Measurements from ENCODE around the gene SPTB. TPM values are rescaled to one million over a fixed set of nuclear protein-coding genes. Genes with fewer than 3 reads are reported as not detected.

SPTB gene
- total RNA-seq, 1 donor from 2014 or later: 0.23 TPM

DNA sequence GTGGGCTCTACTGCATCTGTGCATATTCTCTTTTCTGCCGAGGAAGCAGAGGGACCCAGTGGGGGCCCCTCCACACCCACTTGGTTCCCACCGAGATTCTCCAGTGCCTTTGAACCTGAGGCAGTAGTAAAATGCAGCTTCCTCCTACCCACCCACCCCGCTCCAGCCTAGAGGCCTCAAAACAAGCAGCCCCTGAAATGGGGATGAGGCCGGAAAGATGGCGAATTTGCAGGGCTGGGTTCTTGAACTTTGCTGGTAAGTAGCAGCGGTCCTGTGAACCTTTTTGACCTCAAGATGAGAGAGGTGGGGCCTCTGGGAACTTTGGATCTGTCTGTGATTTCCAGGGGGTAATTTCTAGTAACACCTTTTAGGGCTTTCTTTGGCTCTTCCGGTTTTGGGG, 160.1 kb downstream of the SPTB start:
- DNase-seq (ENCODE audit: extremely low read depth, low read depth, low spot score): no peak

DNA sequence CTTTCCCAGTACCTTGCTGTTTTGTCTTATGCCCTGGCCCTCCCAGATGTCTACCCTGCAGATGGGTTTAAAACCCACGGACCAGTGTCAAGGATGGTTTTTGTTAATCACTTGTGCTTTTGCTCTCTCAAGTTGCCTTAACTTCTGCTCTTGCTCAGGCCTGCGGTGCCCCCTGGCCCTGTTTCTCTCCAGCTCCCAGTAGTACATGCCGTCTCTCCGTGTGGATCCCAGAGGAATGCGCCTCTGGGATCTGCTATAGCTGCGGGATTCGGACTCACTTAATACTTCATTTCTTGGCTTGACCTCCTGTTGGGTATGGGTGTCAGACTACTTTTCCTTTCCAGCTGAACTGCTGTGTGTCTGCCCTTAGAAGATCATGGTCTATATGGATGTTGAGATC, 160.9 kb downstream of the SPTB start:
- no peak for DNase-seq (ENCODE audit: extremely low read depth, low read depth, low spot score)

DNA sequence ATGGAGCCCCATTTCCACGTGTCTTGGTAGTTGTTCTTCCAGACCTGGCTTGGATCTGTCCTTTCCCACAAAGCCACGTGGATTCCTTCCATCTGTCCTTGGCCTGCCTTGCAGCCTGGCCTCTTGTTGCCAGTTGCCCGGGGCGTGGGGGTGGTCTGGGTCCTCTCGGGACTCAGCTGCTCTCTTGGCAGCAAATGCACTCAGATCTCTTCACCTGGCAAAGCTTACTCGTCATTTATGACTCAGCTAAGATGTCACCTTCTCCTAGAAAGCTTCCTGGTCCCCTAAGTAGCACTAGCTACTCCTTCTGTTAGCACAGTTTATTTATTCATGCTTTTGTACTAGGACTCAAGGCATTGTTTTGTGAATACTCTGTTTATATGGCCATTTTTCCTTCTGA, 161.8 kb downstream of the SPTB start:
- DNase-seq (ENCODE audit: extremely low read depth, low read depth, low spot score): no peak

DNA sequence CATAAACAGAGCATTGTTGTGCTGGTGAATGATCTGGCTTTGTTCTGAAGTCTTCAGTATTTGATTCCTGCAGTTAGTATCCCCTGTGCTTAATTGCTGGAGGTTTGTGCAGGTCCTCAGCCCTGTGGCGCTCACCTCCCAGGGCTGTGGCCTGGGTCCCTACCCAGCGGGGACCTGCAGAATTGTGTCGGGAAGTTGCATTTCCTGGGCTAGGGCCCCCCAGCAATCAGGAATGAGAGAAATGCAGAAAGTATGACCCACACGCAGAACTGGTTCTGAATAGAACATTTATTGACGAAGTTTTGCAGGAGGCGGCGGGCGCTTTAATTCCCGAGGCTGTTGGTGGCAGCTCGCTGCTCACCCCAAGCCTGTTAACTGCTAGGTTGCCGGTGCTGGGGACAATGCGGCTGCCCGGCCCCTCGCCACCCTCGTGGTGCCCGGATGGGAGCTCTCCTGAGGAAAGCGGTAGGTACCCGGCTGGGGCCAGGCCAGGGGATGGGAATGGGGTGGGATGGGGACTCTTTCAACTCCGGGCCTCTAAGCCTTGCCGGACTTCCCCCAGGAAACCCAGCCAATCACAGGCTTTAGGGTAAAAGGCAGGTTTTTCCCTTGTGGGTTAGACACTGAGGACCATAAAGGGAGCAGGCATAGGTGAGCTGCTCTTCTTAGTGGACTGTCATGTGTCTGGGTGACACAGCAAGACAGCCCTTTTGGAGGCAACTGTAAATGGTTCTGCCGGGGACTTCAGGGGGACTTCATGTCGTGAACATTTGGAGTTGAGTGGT, 163.9 kb downstream of the SPTB start:
- no peak for DNase-seq (ENCODE audit: extremely low read depth, low read depth, low spot score)

DNA sequence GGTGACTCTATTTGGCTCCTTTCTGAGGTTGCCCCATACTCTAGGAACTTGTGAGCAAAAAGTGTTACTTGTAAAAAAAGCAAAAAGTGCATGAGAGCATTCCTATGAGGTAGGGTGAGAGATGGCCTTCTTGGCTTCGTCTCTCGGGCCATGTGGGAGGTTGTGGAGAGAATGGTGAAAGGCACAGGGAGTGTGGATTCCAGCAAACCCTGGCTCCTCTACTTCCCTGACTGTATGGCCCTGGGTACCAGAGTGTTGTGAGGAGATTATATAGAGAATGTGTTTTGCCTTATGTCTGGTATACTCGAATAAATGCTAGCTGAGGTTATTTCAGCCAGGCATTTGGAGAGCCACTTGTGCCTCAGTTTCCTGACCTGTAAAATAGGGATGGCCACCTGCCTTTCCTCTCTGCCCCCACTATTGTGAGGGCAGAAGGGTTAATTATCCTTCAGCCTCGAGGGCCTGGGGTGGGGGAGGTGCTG, 164.5 kb downstream of the SPTB start:
- no peak for DNase-seq (ENCODE audit: extremely low read depth, low read depth, low spot score)

DNA sequence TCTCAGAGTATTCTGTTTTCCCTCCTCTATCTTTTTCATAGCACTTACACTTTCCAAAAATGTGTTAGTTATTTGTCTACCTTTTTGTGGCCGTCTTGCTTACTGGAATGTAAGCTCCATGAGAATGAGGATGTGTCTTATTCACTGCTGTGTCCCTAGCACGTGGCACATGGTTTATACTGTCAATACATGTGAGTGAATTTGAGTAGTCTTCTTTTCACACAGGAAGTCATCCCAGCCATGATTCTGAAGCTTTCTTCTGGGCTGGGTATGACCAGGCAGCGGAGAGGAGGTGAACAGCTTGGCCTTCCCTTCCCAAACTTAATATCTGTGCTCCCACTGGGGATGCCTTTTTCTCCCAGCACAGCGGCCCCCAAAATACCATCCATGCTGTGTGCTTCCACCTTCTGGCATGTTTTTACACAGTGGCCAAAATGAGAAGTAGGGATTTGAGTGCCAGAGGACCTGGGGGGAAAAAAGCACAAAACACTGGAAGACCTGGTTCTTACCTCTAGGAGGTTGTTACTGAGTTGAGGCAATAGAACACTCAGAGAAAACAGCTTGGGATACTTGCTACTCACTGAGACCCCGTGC, 165.2 kb downstream of the SPTB start:
- DNase-seq (ENCODE audit: extremely low read depth, low read depth, low spot score): no peak

DNA sequence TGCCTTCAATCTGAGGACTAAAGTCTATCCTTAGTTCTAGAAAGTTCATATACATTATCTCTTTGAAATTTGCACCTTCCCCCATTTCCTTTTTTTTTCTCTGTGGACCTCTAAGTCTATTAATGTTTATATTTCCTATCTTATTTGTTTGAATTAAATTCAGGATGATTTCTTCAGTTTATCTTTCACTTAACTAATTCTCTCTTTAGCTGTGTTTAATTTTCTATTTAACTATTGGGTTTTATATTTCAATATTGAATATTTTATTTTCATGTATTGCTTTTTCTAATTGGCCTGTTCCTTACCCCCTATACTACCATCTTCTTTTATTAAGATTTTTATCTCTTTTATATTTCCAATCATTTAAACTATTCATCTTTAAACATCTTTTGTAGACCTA, 166.0 kb downstream of the SPTB start:
- DNase-seq (ENCODE audit: extremely low read depth, low read depth, low spot score): no peak

DNA sequence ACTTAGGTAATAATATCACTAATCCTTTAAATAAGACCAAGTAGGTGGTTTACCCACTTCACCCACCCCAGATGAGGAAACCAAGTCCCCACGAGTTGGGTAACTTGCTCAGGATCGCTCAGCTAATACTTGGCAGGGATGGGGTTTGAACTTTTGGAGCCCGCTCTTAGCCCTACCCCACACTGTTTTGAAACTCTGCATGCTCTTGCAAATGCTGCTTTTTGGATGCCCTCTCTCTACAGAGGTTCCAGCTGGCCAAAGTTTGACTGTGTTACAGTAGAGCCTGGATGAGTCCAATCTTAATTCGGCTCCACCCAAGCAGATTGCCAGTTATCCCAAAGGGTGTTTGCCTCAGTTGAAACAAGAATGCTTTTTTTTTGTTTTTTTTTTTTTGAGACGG, 168.7 kb downstream of the SPTB start:
- DNase-seq (ENCODE audit: extremely low read depth, low read depth, low spot score): no peak

DNA sequence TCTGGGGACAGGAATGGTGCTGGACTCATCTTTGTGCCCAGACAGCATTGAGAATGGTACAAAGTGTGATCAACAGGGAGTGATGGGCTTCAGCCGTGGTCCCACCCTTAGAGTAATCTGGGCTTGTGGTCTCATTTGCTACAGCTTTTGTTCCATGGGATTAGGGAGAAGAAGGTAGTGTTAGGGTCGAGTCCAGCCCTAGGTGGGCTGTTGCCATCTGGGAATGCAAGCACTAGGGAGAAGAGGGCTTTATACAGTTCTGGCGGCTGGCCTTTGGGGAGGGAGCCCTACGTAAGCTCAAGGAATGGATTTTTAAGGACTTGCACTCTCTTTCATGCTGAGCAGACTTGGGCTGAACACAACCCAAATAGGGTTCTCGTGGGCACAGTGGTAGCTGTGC, 170.6 kb downstream of the SPTB start:
- DNase-seq (ENCODE audit: extremely low read depth, low read depth, low spot score): no peak

DNA sequence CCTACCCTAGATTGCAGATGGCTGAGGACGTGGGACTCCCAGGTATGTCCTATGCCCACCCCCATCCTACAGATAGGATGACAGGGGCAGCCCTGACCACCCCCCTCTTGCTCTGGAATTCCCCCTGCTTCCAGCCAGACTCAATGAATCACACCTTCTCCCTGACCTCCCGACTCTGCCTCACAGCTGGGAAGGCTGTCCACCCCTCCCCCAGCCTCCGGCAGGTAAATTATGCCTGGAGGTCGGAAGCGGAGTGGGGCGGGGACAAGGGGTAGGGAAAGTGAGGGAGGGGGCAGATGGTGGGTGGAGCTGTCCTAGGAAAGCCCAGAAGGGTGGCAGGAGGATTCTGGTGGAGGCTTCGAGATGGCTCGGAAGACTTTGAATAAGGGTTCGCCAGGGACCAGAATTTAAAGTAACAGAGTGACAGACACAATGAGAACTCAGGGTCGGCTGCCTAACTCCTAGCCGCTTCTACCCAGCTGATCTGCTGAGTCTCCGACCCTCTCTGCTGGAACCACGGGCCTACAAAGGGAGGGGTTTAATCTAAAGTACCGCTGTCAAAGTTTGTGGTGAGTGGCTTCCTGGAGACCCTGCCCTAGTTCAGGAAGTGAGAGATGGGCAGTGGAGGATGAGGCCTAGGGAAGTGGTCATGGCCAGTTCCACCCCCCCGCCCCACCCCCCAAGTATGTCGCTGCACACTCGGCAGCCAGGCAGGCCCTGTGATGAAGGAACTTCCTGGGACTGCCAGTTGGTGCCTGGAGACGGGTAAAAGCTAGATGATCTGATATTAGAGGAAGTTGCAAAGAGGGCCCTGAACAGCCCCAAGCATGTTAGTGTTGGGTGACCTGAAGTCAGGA, 171.3 kb downstream of the SPTB start:
- DNase-seq (ENCODE audit: extremely low read depth, low read depth, low spot score): no peak

DNA sequence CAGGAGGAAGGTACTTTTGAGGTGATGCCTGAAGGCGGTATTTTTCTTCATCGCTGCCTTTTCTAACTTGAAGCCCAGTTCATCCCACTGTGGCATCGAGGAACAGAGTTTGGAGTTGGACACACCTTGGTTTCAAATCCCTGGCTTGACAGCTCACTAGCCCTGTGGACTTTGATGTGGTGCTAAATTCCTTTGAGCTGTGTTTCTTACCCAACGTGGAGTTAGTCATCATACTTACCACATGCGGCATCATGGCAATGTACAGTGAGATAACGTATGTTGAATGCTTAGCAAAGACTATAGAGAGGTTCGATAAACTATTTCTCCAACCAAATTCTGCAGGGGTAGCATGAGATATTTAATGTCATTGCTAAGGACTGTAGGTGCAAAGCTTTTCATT, 172.0 kb downstream of the SPTB start:
- DNase-seq (ENCODE audit: extremely low read depth, low read depth, low spot score): no peak

DNA sequence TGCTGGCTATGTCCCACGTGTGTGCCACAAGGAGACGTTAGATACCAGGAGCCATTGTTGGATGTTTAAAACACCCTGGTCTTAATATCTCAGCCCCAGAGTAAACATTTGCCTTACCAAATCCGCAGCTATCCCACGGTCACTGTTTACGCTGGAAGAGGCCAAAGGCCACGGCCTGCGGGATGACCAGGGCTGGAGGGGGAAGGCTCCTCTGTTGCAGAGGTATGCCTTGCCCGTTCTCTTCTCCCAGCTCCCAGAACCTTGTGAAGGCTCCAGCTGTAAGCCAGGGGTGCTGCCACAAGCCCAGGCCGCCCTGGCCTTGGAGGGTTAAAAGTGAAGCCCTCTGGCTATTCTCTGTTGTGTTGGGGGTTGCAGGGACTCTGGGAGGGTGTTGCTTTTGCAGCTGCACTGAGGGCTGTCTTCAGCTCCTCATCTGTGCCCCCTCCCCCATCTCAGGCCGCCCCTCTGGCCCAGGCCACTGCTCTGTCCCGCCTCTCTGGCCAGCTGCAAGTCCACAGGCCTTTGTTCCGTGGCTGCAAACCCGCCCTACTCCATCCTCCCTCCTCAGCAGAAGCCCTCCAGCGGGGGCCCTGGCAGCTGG, 173.0 kb downstream of the SPTB start:
- DNase-seq (ENCODE audit: extremely low read depth, low read depth, low spot score): no peak

DNA sequence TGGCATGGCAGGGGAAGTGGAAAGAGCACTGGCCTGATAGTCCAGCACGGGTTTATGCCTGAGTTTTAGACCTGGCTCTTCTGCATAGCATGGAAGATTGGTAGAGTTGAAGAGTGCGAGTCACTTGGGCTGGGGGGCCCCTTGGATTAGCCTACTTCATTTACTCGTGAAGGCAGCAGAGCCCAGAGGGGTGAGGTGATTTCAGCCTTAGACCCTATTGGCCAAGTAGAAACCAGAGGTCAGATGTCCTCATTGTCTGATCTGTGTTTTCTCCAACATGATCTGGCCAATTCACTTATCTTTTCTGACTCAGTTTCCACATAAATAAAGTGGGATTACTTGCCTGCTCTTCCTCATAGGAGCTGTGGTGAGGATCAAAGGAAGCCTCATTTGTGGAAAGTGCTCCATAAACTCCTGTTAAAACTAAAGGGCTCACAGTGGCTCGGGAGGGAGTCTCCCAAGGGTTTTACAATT, 173.6 kb downstream of the SPTB start:
- no peak for DNase-seq (ENCODE audit: extremely low read depth, low read depth, low spot score)

DNA sequence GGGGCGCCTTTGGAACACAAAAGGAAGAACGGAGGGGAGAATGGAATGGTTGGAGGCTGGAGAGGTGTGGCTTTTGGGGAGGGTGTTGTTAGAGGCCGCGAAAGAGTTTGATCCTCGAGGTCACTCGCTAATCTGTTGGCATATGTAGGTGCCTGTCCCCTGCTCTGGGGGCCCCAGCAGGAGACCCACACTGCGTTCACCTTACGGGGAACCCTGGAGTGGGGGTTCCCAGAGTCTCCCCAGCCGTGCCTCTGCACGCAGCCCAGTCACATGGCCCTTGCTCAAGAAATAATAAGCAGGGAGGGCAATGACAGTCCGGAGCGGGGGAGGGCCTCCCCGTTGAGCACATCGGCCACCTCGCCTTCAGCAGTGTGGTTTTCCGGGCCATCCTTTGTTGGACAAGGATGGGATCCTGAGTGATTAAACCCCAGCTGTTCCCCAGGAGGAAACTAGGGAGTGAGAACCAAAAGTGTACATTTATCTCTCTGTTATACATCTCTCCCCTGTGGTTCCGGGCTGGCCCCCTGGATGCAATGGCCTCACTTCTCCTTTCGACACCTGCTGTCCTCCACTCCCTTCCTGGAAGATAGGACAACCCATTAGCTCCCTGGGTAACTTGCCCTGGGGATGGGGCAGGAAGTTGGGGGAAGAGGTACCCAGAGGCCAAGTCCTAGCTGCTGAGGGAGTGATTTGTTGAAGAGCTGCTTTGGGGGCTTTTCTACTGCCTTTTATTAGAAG, 174.2 kb downstream of the SPTB start:
- no peak for DNase-seq (ENCODE audit: extremely low read depth, low read depth, low spot score)

DNA sequence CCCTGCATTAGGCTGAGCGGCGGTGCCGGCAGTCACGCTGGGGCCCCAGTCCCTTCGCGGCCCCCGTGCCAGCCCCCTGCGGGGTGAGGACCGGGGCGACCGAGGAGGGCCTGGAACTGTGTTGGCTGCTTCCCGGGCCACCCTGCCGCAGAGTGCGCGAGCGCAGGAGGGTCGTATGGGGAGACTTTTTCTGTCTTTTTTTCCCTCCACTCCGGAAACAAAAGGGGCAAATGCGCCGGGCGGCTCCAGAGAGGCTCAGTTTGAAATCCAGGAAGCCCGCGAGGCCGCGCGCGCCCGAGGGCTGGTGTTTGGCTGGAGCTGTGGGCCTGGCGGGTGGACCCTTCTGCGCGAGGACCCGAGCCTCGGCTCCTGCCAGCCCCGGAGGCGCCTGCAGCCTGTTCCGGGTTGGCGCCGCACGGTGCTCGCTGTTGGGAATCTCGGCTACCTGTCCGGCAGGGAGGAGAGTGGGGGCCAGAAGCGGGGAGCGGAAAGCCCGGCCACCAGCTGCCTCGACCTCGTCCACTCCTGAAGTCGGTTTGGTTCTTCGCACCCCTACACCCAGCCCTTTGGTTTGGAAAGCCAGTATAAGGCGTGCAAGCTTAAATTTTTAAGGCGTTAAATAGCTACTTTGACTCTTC, 174.8 kb downstream of the SPTB start:
- no peak for DNase-seq (ENCODE audit: extremely low read depth, low read depth, low spot score)

DNA sequence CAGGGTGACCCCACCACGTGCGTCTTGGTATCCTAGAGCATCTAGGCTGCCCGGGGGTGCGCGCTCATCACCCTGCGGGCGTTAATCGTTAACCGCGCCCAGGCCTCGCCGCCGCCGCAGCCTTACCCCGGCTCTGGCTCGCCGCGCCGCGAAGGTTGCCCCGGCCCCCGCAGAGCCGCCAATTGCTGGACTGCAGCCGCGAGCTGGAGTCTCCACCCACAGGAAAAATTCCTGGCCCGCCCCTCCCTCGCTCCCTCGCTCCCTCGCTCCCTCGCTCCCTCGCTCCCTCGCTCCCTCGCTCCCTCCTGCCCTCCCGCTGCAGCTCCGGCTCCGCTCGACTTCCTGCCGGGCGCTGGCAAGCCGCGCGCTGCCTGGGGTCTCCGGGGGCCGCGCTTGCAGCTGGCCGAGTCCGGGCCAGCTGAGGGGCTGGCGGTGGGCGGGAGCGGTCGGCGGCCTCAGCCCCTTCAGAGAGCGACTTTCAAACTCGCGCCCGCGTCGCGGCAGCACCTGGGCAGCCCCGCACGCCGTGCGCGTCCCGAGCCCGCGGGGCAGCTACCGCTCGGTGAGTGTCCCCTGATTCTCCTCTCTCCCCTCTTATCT, 175.5 kb downstream of the SPTB start, which contains the start of gene PLEKHG3:
PLEKHG3 (plus strand) TSS at position 282 of the 600 bp plus-strand sequence. CDS start 23,208 bp downstream, outside the sequence.
- DNase-seq (ENCODE audit: extremely low read depth, low read depth, low spot score): no peak

DNA sequence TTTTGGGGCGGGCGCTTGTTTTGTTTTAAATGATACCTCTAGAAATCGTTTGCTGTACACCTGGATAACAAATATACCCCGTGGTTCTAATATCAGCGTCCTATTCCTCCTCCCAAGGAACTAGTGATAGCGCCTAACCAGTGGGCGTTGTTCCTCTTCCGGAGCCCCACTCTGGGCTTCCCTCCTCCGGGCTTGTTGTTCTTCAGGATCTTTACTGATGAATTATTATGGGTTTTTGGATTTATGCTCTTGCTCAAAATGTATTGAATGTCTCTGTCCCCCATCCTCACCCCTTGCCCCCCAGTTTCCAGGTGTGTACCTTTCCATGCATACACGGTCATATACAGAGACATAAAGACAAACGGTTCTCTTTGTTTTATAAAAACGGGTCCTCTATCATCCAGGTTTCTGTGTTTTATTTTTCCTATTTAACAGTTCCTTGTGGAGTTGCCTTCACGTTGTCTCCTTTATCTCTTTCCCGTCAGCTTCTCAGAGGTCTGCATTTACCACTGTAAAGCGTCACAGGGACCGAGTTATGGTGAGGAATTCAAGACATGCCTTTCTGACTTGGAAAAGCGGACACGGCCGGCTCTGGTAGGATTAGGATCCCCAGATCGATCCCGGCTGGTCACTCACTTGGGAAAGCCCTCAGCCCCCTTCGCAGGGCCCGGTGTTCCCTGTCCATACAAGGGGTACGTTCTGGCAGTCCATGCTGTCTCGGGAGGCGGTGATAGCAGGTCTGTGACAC, 176.1 kb downstream of the SPTB start:
- DNase-seq (ENCODE audit: extremely low read depth, low read depth, low spot score): no peak

DNA sequence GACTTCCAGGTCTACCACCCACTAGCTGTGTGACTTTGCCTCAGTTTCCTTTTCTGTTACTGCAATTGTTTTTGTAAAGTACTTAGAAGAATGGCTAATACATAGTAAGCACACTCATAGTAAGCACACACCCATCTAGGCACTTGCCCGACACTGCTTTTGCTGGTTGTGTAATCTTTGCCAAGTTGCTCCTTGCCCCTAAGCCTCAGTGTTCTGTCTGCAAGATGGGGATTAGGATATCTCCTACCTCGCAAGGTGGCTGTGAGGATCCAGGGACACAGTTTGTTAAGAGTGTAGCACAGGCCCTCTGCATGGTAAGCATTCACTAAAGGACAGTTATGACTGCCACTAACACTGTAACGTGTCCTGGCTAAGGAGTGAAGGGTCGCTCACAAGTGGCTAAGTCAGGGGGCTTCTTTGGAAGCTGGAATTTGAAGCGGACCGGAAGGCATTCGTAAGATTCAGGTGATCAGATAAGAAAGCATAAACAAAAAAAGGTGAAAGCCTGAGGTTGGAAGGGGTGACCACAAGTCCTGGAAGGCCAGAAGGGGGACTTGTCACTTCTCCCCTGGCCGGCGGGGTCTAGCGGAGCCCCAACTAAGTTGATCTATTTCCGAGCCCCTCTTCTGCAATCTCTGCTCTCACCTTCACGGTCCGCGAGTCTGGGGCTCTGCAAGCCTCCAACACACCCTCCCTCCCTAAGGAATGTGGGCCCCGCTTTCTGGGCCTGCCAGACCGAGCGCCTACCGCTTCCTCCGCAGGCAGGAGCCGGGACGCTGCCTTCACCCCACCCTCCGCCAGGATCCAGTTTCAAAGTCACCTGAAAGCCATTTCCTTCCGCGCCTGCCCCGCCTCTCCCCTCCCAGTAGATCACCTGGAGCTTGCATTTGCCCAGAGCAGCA, 177.0 kb downstream of the SPTB start:
- no peak for DNase-seq (ENCODE audit: extremely low read depth, low read depth, low spot score)

All from glomerular endothelial cell (primary cell).